K562 (cell line): ENCODE data around the gene MYOG. TPM values are rescaled to one million over a fixed set of nuclear protein-coding genes. Genes with fewer than 3 reads are reported as not detected.

Experiments
- ATAC-seq: fragments of 200-7000 bp; cut with Tn5 transposase; 3 replicates; pipeline ENCODE4 v1.9.1; 2020; ENCODE audit warnings: moderate library complexity
- BruUV-seq: library from RNA; stranded (reverse); fragments of 400-500 nt; replicated peaks from 2 replicates; lab custom pipeline; 2021; lab: Mats Ljungman, UMichigan
- CTCF ChIA-PET: fragments of 300-600 bp; formaldehyde crosslinking; extraction: SDS; loops from one replicate; lab custom pipeline; 2021; ENCODE audit warnings: low intra/inter-chr PET ratio; lab: Yijun Ruan, JAX
- POLR2A ChIA-PET: fragments of 300-600, 350-650 bp; sonication (Branson Sonifier 250); formaldehyde crosslinking; extraction: SDS; loops from one replicate; lab custom pipeline; 2021; ENCODE audit warnings: antibody characterized with exemption, inconsistent platforms; lab: Yijun Ruan, JAX
- DNase-seq, 4 experiments: peaks; one replicate each; pipeline versions ENCODE4 v3.0.0 to v3.0.0-alpha.2; 2011 to 2018; ENCODE audit warnings: low spot score in 3 of 4, mixed read lengths in 3 of 4; ENCODE audit errors: extremely low read depth in 1 of 4
- FAIRE-seq: peaks from 2 replicates; lab custom pipeline; 2011; peaks lifted over from hg19 to GRCh38; lab: Jason Lieb, UNC
- H2AFZ ChIP-seq: 2 replicates; pipeline ENCODE4 v1.6.0; 2011; ENCODE audit warnings: low read depth, low read length, control low read depth, inconsistent platforms
- H3K27ac ChIP-seq: fragments of 200-600 bp; 3 replicates; pipeline ENCODE4 v1.8.0; 2011; ENCODE audit warnings: low read depth, mild to moderate bottlenecking, control low read depth, inconsistent platforms, low read length, moderate library complexity, mixed read lengths; ENCODE audit errors: extremely low read depth
- H3K27me3 ChIP-seq, 2 experiments: fragments of 300-600 bp in 1 of 2; 2 replicates in 1 of 2; 3 replicates in 1 of 2; pipeline versions ENCODE4 v1.6.0 to v1.8.0; 2011; ENCODE audit warnings: inconsistent platforms in 2 of 2, low read length in 2 of 2, mild to moderate bottlenecking in 1 of 2, mixed read lengths in 1 of 2, moderate library complexity in 1 of 2; ENCODE audit not compliant: control insufficient read depth in 2 of 2, insufficient read depth in 2 of 2
- H3K36me3 ChIP-seq: fragments of 300-600 bp; 3 replicates; pipeline ENCODE4 v1.8.0; 2011; ENCODE audit warnings: mild to moderate bottlenecking, low read length, inconsistent platforms; ENCODE audit not compliant: control insufficient read depth, insufficient read depth
- H3K4me1 ChIP-seq, 2 experiments: fragments of 200-600 bp in 1 of 2; replicated peaks in 1 of 2; 2 replicates in 1 of 2; 3 replicates in 1 of 2; pipeline versions ENCODE4 v1.5.1 to v1.8.0; 2011; ENCODE audit warnings: inconsistent platforms in 2 of 2, low read length in 2 of 2, mild to moderate bottlenecking in 1 of 2, mixed read lengths in 1 of 2, moderate library complexity in 1 of 2; ENCODE audit not compliant: control insufficient read depth in 2 of 2, insufficient read depth in 2 of 2
- H3K4me2 ChIP-seq: 2 replicates; pipeline ENCODE4 v1.6.1; 2011; ENCODE audit warnings: low read length, control low read depth, inconsistent platforms, mixed read lengths; ENCODE audit not compliant: insufficient read depth
- H3K4me3 ChIP-seq: fragments of 200-600 bp; sonication (generic), shearing (Covaris generic); 2 replicates; pipeline ENCODE4 v1.5.1; 2016; ENCODE audit warnings: control low read depth, inconsistent platforms
- H3K79me2 ChIP-seq: fragments of 200-600 bp; 3 replicates; pipeline ENCODE4 v1.8.0; 2011; ENCODE audit warnings: low read length, inconsistent platforms; ENCODE audit not compliant: control insufficient read depth, insufficient read depth
- H3K9ac ChIP-seq, 2 experiments: 2 replicates each; pipeline versions ENCODE4 v1.6.0 to v1.6.1; 2011; ENCODE audit warnings: low read depth in 2 of 2, low read length in 2 of 2, control low read depth in 1 of 2, inconsistent platforms in 1 of 2, mild to moderate bottlenecking in 1 of 2, mixed read lengths in 1 of 2; ENCODE audit not compliant: insufficient read depth in 1 of 2
- H3K9me1 ChIP-seq: one replicate; pipeline ENCODE4 v1.6.0; 2011; ENCODE audit warnings: inconsistent platforms, mild to moderate bottlenecking, low read length, moderate library complexity; ENCODE audit not compliant: control insufficient read depth, insufficient read depth
- H3K9me3 ChIP-seq: replicated peaks from 2 replicates; pipeline ENCODE4 v1.5.1; 2011; ENCODE audit warnings: low read depth, low read length, inconsistent platforms; ENCODE audit not compliant: control insufficient read depth, insufficient read depth
- H4K20me1 ChIP-seq: replicated peaks from 2 replicates; pipeline ENCODE4 v1.6.1; 2011; ENCODE audit warnings: low read length, inconsistent platforms, mixed read lengths; ENCODE audit not compliant: control insufficient read depth, insufficient read depth
- EGR1 ChIP-seq: fragments of 450-650 bp; conservative IDR thresholded peaks from 2 replicates; pipeline ENCODE4 v1.6.1; 2017; ENCODE audit warnings: mild to moderate bottlenecking
- HEY1 ChIP-seq: fragments of 250-450 bp; sonication (Bioruptor Pico); IDR thresholded peaks from 2 replicates; pipeline ENCODE4 v1.5.0; 2020; ENCODE audit warnings: mild to moderate bottlenecking, moderate library complexity, borderline replicate concordance
- WGBS: fragments of 100-300 bp; shearing (Covaris generic); methylation state at CpG from one replicate; pipeline ENCODE4 v1.1.6; 2016; ENCODE audit warnings: low coverage, mixed read lengths; ENCODE audit not compliant: insufficient coverage; ENCODE audit errors: missing lambda C conversion rate; 5-methylcytosine and 5-hydroxymethylcytosine counted together
- in situ Hi-C: fragments of 300-500 bp; cut with MboI; formaldehyde crosslinking; loops from 4 replicates; pipeline ENCODE4 v1.15.0; 2018; ENCODE audit warnings: inconsistent platforms, mixed read lengths
- intact Hi-C: fragments of 100-400 bp; cut with micrococcal nuclease; formaldehyde crosslinking; loops from 2 replicates; pipeline ENCODE4 v1.14.2; 2022
- polyA plus RNA-seq, 8 experiments: library from polyadenylated mRNA; depleted of rRNA in 4 of 8; stranded (reverse) in 5 of 8; unstranded in 3 of 8; fragments of >200 nt; fragmentation: Nextera tagmentation in 2 of 8; fragmentation: Illumina TruSeq in 1 of 8; extraction: Ambion mirVana in 2 of 8; extraction: Trizol in 1 of 8; gene quantifications; 2 replicates each; pipeline versions ENCODE4 v1.2.1 to v1.2.3, GENCODE V29; 2011 to 2014; ENCODE audit warnings: inconsistent platforms in 1 of 8, missing spikeins in 1 of 8
- total RNA-seq, 7 experiments: library from RNA; depleted of rRNA in 6 of 7; stranded (reverse); fragments of >200 nt in 6 of 7; fragmentation: Illumina TruSeq in 2 of 7; extraction: Trizol in 2 of 7; gene quantifications; 2 replicates each; pipeline versions ENCODE4 v1.2.1 to v1.2.3, GENCODE V29; 2011 to 2021; ENCODE audit warnings: low replicate concordance in 1 of 7
- TF ChIP-seq, protein P1 (sequence below), 3 experiments: IDR thresholded peaks in 2 of 3; conservative IDR thresholded peaks in 1 of 3; 2 replicates each; pipeline ENCODE4 v1.5.1; 2011 to 2012; ENCODE audit warnings: low read length in 3 of 3, mild to moderate bottlenecking in 3 of 3, control low read depth in 2 of 3, improper control_type of control experiment in 1 of 3, inconsistent platforms in 1 of 3, low read depth in 1 of 3, mixed read lengths in 1 of 3, moderate library complexity in 1 of 3; ENCODE audit not compliant: insufficient read depth in 2 of 3

The MYOG gene
- total and polyA plus RNA-seq, 9 of the 15 experiments (the other 6 are each of a cell fraction or from before 2014, with no cell fraction given) = not detected

DNA sequence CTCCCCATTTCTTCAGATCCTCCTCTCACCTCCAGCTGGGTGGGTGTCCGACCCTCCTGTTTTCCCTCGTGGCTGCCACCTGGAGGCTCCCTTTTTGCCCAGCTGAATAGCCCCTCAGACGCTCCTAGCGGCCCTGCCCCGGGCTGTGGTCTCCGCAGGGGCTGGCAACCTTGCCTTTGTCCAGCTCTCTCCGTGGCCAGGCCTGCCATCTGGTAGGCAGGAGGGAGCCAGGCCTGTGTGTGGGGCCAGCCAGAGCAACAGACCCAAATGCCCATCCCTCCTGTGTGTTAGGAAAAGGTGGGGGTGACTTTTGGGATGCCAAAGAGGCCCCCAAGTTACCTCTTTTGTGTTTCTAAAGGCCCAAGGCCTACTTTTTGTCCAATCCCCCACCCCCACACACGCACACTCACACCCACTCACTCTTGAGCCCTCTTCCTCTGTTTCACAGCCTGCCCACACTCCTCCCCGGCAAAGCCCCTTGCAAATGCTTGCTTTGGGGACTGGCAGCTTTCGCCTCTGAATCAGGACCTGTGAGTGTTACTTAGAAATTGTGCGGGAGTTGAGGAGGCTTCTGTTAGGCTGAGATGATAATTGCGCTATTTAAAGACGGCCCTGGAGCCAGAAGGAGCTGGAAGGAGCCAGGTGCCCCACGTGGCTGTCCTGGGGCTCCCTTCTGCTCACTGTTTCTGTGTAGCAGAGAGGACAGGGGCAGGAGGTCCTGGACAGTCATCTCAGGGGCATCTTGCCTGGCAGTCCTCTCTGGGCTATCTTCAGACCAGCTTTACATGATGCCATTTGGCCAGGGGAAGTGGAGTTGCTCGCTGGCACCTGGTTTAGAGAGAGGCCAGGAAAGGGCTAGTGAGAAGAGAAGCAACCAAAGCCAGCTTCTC lies 50.5 kb downstream of the MYOG start:
- WGBS = 13% methylated on average over 15 of the region's 15 CpGs
- Histone ChIP-seq H3K27me3 (peaks cover 23 to 35% of the 10 kb centered on the region in 2 experiments; a peak in 4 of 5 replicates), H2AFZ (no peak overlapping the region), H3K4me3 (no peak overlapping the region), H3K36me3 (no peaks in the 10 kb centered on the region; the same call in 2 of the 3 replicates), H3K9me3 (no peaks in the 10 kb centered on the region), H3K9ac (no peak overlapping the region)
- POLR2A ChIA-PET = interaction anchor here (0.6 to 2.6 kb wide), 11 partner anchors 7 to 271 kb away, joined by 3 to 13 read pairs (median 3); partner anchors contain the start of gene PPFIA4
- FAIRE-seq = no peak
- BruUV-seq = no TSS peak
- in situ Hi-C loops = no loop called here
- TF ChIP-seq HEY1 (CRISPR knock-in tag) (no peak), EGR1 (0 out of 2 replicates have a peak, but pooled peaks have one; percentile 47)
- TF ChIP-seq, protein P1, sequence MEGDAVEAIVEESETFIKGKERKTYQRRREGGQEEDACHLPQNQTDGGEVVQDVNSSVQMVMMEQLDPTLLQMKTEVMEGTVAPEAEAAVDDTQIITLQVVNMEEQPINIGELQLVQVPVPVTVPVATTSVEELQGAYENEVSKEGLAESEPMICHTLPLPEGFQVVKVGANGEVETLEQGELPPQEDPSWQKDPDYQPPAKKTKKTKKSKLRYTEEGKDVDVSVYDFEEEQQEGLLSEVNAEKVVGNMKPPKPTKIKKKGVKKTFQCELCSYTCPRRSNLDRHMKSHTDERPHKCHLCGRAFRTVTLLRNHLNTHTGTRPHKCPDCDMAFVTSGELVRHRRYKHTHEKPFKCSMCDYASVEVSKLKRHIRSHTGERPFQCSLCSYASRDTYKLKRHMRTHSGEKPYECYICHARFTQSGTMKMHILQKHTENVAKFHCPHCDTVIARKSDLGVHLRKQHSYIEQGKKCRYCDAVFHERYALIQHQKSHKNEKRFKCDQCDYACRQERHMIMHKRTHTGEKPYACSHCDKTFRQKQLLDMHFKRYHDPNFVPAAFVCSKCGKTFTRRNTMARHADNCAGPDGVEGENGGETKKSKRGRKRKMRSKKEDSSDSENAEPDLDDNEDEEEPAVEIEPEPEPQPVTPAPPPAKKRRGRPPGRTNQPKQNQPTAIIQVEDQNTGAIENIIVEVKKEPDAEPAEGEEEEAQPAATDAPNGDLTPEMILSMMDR (IDR thresholded peaks at IDR 0.05 in 2 of 3, conservative IDR thresholded peaks at IDR 0.05 in 1 of 3; ENCODE audit: insufficient read depth in 2 of 3, low read depth in 1 of 3, low read length in 3 of 3) = 0 out of 6 replicates have a peak, but pooled peaks of 1 of the 3 experiments have one; percentile 11
- TF ChIP-seq, all 486 proteins: peak for 2
- Histone ChIP-seq H3K27ac (no peak overlapping the region), H3K4me2 (no peak overlapping the region), H3K79me2 (no peaks in the 10 kb centered on the region), H3K9me1 (no peaks in the 10 kb centered on the region), H3K4me1 (no peaks in the 10 kb centered on the region; a peak in 2 of 5 replicates), H4K20me1 (peaks cover 52% of the 10 kb centered on the region)
- DNase-seq = no peak
- CTCF ChIA-PET = no interaction called here
- ATAC-seq = no peak
- intact Hi-C loops = loop anchor here (5.0 to 10.0 kb wide), 2 partner anchors 82 to 299 kb away; no protein-coding TSS in a partner anchor
